ENCODE measurements around the gene IL5RA.

IL5RA gene

GRCh38 chr3:3107181-3107580 is 3.0 kb downstream of the IL5RA start:
- no peaks in the 10 kb centered on the region for H3K27me3 ChIP-seq
- no peaks in the 10 kb centered on the region for H3K4me1 ChIP-seq
- no peak overlapping the region for H3K4me3 ChIP-seq
- intact Hi-C loops (cut with DNase I; ENCODE audit: low total_unique reads) = no loop called here
- no peaks in the 10 kb centered on the region for H3K36me3 ChIP-seq
- DNase-seq = no peak
- H3K27ac ChIP-seq = no peak overlapping the region
- H3K9me3 ChIP-seq = no peaks in the 10 kb centered on the region
- TF ChIP-seq, protein P1, sequence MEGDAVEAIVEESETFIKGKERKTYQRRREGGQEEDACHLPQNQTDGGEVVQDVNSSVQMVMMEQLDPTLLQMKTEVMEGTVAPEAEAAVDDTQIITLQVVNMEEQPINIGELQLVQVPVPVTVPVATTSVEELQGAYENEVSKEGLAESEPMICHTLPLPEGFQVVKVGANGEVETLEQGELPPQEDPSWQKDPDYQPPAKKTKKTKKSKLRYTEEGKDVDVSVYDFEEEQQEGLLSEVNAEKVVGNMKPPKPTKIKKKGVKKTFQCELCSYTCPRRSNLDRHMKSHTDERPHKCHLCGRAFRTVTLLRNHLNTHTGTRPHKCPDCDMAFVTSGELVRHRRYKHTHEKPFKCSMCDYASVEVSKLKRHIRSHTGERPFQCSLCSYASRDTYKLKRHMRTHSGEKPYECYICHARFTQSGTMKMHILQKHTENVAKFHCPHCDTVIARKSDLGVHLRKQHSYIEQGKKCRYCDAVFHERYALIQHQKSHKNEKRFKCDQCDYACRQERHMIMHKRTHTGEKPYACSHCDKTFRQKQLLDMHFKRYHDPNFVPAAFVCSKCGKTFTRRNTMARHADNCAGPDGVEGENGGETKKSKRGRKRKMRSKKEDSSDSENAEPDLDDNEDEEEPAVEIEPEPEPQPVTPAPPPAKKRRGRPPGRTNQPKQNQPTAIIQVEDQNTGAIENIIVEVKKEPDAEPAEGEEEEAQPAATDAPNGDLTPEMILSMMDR (IDR thresholded peaks at IDR 0.05) = no peak

GRCh38 chr3:3105815-3106214 is 4.4 kb downstream of the IL5RA start:
- Histone ChIP-seq H3K9me3 (no peaks in the 10 kb centered on the region), H3K27ac (no peak overlapping the region), H3K4me1 (no peaks in the 10 kb centered on the region), H3K4me3 (no peak overlapping the region), H3K27me3 (no peaks in the 10 kb centered on the region), H3K36me3 (no peaks in the 10 kb centered on the region)
- no peak for DNase-seq
- intact Hi-C loops (cut with DNase I; ENCODE audit: low total_unique reads) = no loop called here
- TF ChIP-seq, protein P1 (IDR thresholded peaks at IDR 0.05) = no peak

DNA sequence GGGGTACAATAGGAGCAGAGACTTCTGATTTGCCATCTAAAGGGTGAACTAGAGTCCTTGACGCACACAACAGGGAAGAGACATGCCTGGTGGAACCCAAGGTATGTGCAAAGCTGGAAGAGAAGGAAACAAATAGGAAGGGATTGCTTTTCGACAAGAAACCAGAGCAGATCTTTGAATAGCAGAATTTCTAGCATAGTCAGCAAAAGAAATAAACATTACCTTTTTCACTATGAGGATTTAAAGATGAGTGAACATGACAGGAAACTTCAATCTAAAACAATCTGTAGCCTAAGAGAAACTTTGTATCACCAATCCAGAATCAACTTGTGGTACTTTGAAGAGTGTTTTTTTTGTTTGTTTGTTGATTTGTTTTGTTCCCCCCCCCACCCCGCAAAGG is 4.9 kb downstream of the IL5RA start:
- Histone ChIP-seq H3K27ac (no peak overlapping the region), H3K4me1 (no peaks in the 10 kb centered on the region), H3K9me3 (no peaks in the 10 kb centered on the region), H3K36me3 (no peaks in the 10 kb centered on the region), H3K27me3 (no peaks in the 10 kb centered on the region), H3K4me3 (no peak overlapping the region)
- TF ChIP-seq, protein P1 (IDR thresholded peaks at IDR 0.05) = no peak
- intact Hi-C loops (cut with DNase I; ENCODE audit: low total_unique reads) = no loop called here
- no peak for DNase-seq

GRCh38 chr3:3102751-3103150 is 7.4 kb downstream of the IL5RA start:
- Histone ChIP-seq H3K4me3 (no peak overlapping the region), H3K4me1 (no peaks in the 10 kb centered on the region), H3K9me3 (no peaks in the 10 kb centered on the region), H3K36me3 (no peaks in the 10 kb centered on the region), H3K27me3 (no peaks in the 10 kb centered on the region), H3K27ac (no peak overlapping the region)
- intact Hi-C loops (cut with DNase I; ENCODE audit: low total_unique reads) = no loop called here
- no peak for DNase-seq
- TF ChIP-seq, protein P1 (IDR thresholded peaks at IDR 0.05) = no peak

DNA sequence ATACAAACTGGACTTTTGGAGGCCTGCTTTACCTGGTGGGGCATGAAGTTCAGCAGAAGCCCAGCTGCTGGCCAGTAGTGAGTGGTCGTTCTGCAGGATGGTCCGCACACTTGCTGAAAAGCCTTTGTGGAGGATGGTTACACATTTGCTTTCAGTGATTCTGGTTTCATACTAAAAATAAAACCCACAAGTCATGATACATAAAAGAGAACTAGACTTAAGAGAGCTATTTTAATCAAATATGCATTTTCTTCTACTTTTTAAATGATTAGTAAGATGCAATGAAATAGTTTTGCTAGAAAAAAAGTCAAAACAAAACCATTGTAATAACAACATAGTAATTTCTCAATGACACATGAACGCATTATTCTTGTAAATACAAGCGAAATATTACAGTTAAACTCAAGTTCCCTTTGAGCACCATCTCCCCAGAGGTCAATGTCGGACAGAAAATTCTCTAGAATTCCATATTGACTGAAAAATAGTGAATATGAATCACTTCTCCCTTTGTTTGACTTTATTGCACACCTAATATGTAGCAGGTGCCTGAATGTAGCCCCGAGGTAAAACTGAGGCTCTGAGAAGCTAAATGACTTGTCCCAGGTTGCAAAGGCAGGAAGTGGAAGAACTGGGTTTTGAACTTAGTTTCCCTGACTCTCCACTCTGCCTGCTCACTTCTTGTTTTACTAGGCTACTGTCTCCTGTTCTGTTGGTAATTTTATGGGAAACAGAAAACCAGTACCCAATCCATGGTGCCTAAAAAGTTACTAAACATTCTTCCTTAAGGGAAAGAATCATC is 8.3 kb downstream of the IL5RA start:
- Histone ChIP-seq H3K36me3 (no peaks in the 10 kb centered on the region), H3K27ac (no peak overlapping the region), H3K27me3 (no peaks in the 10 kb centered on the region), H3K4me3 (no peak overlapping the region), H3K9me3 (no peaks in the 10 kb centered on the region), H3K4me1 (no peaks in the 10 kb centered on the region)
- TF ChIP-seq, protein P1 (IDR thresholded peaks at IDR 0.05) = no peak
- DNase-seq = no peak
- intact Hi-C loops (cut with DNase I; ENCODE audit: low total_unique reads) = no loop called here

Measured in tibial artery (tissue), 4 donors.